HG02973 (cell line): Measurements from ENCODE around the gene TAS2R30.
"Not testable (repeated sequence)": the region's sequence is repeated elsewhere in the genome, so short reads cannot be mapped to it uniquely, and the experiment has no call there.

Experiments used
- ATAC-seq: cut with Tn5 transposase; IDR thresholded peaks from one replicate; pipeline ENCODE4 v1.9.1; 2021; ENCODE audit warnings: moderate library complexity; ENCODE audit not compliant: unreplicated experiment

The TAS2R30 gene

GRCh38 chr12:11130382-11130781 lies 4.1 kb downstream of the TAS2R30 start:
- ATAC-seq = no peak

- ATAC-seq = not testable (repeated sequence)
These were observed 20.3 kb downstream of the TAS2R30 start for GRCh38 chr12:11114130-11114529.

- ATAC-seq = not testable (repeated sequence)
These were observed 23.2 kb downstream of the TAS2R30 start for GRCh38 chr12:11111213-11111612.

- ATAC-seq = no peak
These were observed 25.6 kb downstream of the TAS2R30 start for GRCh38 chr12:11108862-11109261.

GRCh38 chr12:11107719-11108118 lies 26.7 kb downstream of the TAS2R30 start:
- no peak for ATAC-seq

- no peak for ATAC-seq
These were observed 28.2 kb downstream of the TAS2R30 start for GRCh38 chr12:11106288-11106687.

- no peak for ATAC-seq
These were observed 28.9 kb downstream of the TAS2R30 start for GRCh38 chr12:11105546-11105945.

GRCh38 chr12:11094910-11095309 lies 39.5 kb downstream of the TAS2R30 start:
- ATAC-seq = not testable (repeated sequence)

GRCh38 chr12:11092128-11092527 lies 42.3 kb downstream of the TAS2R30 start, which contains the start of gene TAS2R43:
TAS2R43 (minus strand) TSS chr12:11092313; CDS start chr12:11092229, 84 bp downstream.
- ATAC-seq = no peak

GRCh38 chr12:11089246-11089645 lies 45.2 kb downstream of the TAS2R30 start:
- no peak for ATAC-seq

GRCh38 chr12:11085419-11085818 lies 49.0 kb downstream of the TAS2R30 start:
- peak; percentile 63 for ATAC-seq
